Anterior cingulate cortex (tissue), 58 donors: ENCODE measurements around the gene ACCS.
A peak's percentile ranks its signal among the peaks of the same experiment; 100 is the strongest.

Experiments used
- DNase-seq, 58 donors: peaks; one replicate each; lab custom pipeline; 2025; lab: John Stamatoyannopoulos, UW

The ACCS gene

GRCh38 chr11:44126304-44126703 lies 60.2 kb downstream of the ACCS start:
- DNase-seq = no peak

GRCh38 chr11:44127130-44127529 lies 61.1 kb downstream of the ACCS start:
- DNase-seq = no peak

GRCh38 chr11:44128729-44129128 lies 62.7 kb downstream of the ACCS start:
- DNase-seq = no peak

DNA sequence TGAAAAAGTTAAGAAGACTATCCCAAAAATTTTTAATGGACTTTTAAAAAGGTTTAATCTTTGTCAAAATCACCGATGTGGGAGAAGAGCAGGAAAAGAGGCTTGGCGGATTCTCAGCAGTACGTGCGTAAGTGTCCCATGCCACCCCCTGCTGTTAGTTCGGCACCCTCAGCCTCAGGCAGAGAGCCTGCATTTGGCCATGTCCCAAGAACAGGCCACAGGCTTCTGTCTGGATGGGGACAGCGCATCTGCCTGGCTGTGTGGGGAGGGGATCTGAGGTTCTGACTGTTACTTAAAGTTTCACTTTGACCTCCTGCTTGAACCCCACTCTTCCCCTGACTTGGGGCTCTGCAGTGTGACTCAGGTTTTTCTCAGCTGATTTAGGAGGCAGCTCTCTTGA lies 64.7 kb downstream of the ACCS start:
- peak in 1 of 58 donors; percentile 8 for DNase-seq

GRCh38 chr11:44133335-44133946 lies 67.4 kb downstream of the ACCS start:
- no peak for DNase-seq
